ENCODE measurements around the gene HGS. TPM values are rescaled to one million over a fixed set of nuclear protein-coding genes. Genes with fewer than 3 reads are reported as not detected.
A peak's percentile ranks its signal among the peaks of the same experiment; 100 is the strongest.
"Not testable (repeated sequence)": the region's sequence is repeated elsewhere in the genome, so short reads cannot be mapped to it uniquely, and the experiment has no call there.

Gene HGS
- total RNA-seq, 1 donor from 2014 or later: 46.2 TPM

DNA sequence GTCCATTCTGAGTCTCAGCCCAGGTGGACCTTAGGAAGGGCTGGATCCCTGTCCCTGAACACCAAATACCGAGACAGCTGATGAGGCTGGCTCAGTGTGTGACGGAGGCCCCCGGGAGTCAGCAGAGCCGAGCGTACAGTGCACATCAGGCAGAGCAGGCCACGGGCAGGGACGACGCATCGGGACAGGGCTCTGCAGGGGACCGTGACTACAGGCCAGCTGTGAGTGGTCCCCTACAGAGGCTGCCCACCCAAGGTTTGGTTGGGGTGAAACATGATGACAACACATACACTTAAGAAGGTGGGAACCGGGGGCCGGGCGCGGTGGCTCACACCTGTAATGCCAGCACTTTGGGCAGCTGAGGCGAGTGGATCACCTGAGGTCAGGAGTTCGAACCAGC lies 10.9 kb upstream of the HGS start:
- H3K36me3 Mint-ChIP-seq: peaks cover 12% of the 10 kb centered on the region
- peaks cover 6% of the 10 kb centered on the region for H3K36me3 ChIP-seq
- no peak for DNase-seq (ENCODE audit: low spot score)

DNA sequence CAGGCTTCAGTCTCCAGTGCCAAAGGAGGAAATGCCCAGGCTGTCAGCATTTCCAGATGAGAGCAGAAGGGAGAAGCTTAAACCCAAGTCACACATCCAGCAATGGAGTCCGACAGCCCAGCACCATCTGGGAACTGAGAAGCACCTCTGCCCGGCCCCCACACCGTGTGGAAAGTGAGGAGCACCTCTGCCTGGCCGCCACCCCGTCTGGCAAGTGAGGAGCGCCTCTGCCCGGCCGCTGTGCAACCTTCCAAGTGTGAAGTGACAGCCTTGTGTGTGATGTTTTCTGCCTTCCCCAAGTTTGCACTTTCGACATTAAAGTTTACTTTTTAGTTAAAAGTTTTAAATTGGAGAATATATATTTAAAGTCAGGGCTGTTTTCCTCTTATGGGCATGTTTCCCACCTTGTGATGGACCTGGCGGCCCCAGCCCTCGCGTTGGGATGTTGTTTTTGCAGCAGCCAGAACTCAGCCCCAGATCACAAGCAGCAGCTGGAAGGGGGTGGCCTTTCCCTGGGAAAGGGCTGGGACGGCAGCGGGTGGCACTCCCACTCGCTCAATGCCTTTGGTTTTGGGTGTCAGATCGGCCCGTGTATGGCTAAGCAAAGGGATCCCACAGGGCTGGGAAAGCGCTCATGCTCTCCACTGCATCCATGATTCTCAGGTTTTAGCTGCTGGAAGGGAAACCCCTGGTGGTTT lies 10.1 kb upstream of the HGS start:
- Histone ChIP-seq H4K20me1 (ENCODE audit: low read depth) (peaks cover 10% of the 10 kb centered on the region), H3F3A (ENCODE audit: low read depth) (peaks cover 24% of the 10 kb centered on the region), H3K9ac (no peak overlapping the region), H3K4me2 (no peak overlapping the region), H3K4me1 (no peaks in the 10 kb centered on the region), H3K27me3 (no peaks in the 10 kb centered on the region), H3K79me2 (ENCODE audit: low read depth) (peaks cover 16% of the 10 kb centered on the region), H3K36me3 (no peaks in the 10 kb centered on the region), H3K9me3 (ENCODE audit: low read depth) (no peaks in the 10 kb centered on the region), H2AFZ (replicated peaks) (no peak overlapping the region), H3K4me3 (no peak overlapping the region), H3K27ac (no peak overlapping the region)
- H3K27ac Mint-ChIP-seq: no peak overlapping the region
- peaks cover 10% of the 10 kb centered on the region for H3K36me3 Mint-ChIP-seq
- no peaks in the 10 kb centered on the region for H3K27me3 Mint-ChIP-seq (ENCODE audit: insufficient read depth, low read depth)
- H3K9me3 Mint-ChIP-seq: no peaks in the 10 kb centered on the region
- H3K4me1 Mint-ChIP-seq: no peaks in the 10 kb centered on the region
- TF ChIP-seq CTCF (IDR thresholded peaks at IDR 0.05) (no peak), EZH2phosphoT487 (IDR thresholded peaks at IDR 0.05) (no peak)
- H3K4me3 Mint-ChIP-seq: no peak overlapping the region
- no peak for DNase-seq (ENCODE audit: low spot score)

More for the DNA sequence above, 10.9 kb upstream of the HGS start:
- no peak overlapping the region for H3K27ac ChIP-seq
- H3K9me3 ChIP-seq (ENCODE audit: low read depth): no peaks in the 10 kb centered on the region
- H3K79me2 ChIP-seq (ENCODE audit: low read depth): peaks cover 23% of the 10 kb centered on the region
- no peaks in the 10 kb centered on the region for H3K9me3 Mint-ChIP-seq
- H3K4me3 Mint-ChIP-seq: peak overlapping the region; percentile 46
- H3K27me3 ChIP-seq: no peaks in the 10 kb centered on the region
- no peak overlapping the region for H3K4me2 ChIP-seq
- no peak for TF ChIP-seq CTCF (IDR thresholded peaks at IDR 0.05)
- no peak for TF ChIP-seq EZH2phosphoT487 (IDR thresholded peaks at IDR 0.05)
- TF ChIP-seq EZH2 (IDR thresholded peaks at IDR 0.05): no peak
- no peak overlapping the region for H3K27ac Mint-ChIP-seq
- no peak overlapping the region for H2AFZ ChIP-seq (replicated peaks)
- H4K20me1 ChIP-seq (ENCODE audit: low read depth): peaks cover 14% of the 10 kb centered on the region
- no peaks in the 10 kb centered on the region for H3K27me3 Mint-ChIP-seq (ENCODE audit: insufficient read depth, low read depth)
- H3K9ac ChIP-seq: no peak overlapping the region
- H3K4me1 ChIP-seq: peaks cover 4% of the 10 kb centered on the region
- peaks cover 6% of the 10 kb centered on the region for H3K4me1 Mint-ChIP-seq
- H3F3A ChIP-seq (ENCODE audit: low read depth): peaks cover 26% of the 10 kb centered on the region
- no peak overlapping the region for H3K4me3 ChIP-seq

- H3K36me3 ChIP-seq; H3K27me3 ChIP-seq; H3K4me1 ChIP-seq; H3K27ac ChIP-seq; H3K27me3 Mint-ChIP-seq (ENCODE audit: insufficient read depth, low read depth); H3K4me3 ChIP-seq; H3K4me2 ChIP-seq; H3K79me2 ChIP-seq (ENCODE audit: low read depth); H3K27ac Mint-ChIP-seq; H3K9me3 Mint-ChIP-seq; H3K9ac ChIP-seq; H3K4me1 Mint-ChIP-seq; H3K4me3 Mint-ChIP-seq; H2AFZ ChIP-seq (replicated peaks); H3K9me3 ChIP-seq (ENCODE audit: low read depth): not testable (repeated sequence)
- TF ChIP-seq CTCF (IDR thresholded peaks at IDR 0.05): peak; percentile 60
- peaks cover 10% of the 10 kb centered on the region for H4K20me1 ChIP-seq (ENCODE audit: low read depth)
- H3F3A ChIP-seq (ENCODE audit: low read depth): peaks cover 30% of the 10 kb centered on the region
- peak; percentile 25 for DNase-seq (ENCODE audit: low spot score)
- H3K36me3 Mint-ChIP-seq: peaks cover 12% of the 10 kb centered on the region
Observed at GRCh38 chr17:81675515-81676221, 8.1 kb upstream of the HGS start.

All from neural progenitor cell (in vitro differentiated cells).